ENCODE data around the gene NDUFB6. TPM values are rescaled to one million over a fixed set of nuclear protein-coding genes. Genes with fewer than 3 reads are reported as not detected.
"Not testable (repeated sequence)": the region's sequence is repeated elsewhere in the genome, so short reads cannot be mapped to it uniquely, and the experiment has no call there.

The NDUFB6 gene
- total RNA-seq, 1 donor from 2014 or later = 180 TPM

GRCh38 chr9:32574858-32575257 is 1.9 kb upstream of the NDUFB6 start:
- intact Hi-C loops (cut with micrococcal nuclease) = no loop called here
- DNase-seq (no peak), ATAC-seq (no peak)

DNA sequence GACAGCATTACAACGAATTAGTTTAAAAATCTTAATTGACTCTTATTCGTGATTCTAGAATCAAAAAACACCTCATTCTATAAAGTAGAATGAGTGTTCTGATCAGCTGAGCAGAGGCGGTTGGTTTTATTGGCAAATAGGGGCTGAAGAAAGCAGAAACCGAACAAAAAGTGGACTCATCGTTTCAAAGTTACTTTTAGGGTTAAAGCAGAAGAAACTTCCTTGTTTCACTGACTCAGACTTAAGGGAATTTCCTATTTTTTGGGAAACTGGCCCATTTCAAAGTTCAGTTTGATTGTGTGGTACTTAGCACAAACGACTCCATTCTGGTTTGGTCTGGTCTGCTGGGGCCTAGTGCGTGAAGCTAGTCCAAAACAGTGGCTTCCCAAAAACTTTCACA is 862 bp upstream of the NDUFB6 start:
- intact Hi-C loops (cut with micrococcal nuclease) = loop anchor here (2.0 kb wide), 1 partner anchor 21 kb away; the partner anchor contains the start of genes SMIM27 and TOPORS
- ATAC-seq (no peak), DNase-seq (no peak)

- peak; percentile 94 for ATAC-seq
- intact Hi-C loops (cut with micrococcal nuclease) = loop anchor here (2.0 kb wide), 1 partner anchor 19 kb away; the partner anchor contains the start of genes SMIM27 and TOPORS
- DNase-seq = peak; percentile 79
These were observed 725 bp downstream of the NDUFB6 start for GRCh38 chr9:32571969-32572899.

GRCh38 chr9:32570262-32570661 is 2.7 kb downstream of the NDUFB6 start:
- DNase-seq (no peak), ATAC-seq (no peak)
- intact Hi-C loops (cut with micrococcal nuclease) = no loop called here

DNA sequence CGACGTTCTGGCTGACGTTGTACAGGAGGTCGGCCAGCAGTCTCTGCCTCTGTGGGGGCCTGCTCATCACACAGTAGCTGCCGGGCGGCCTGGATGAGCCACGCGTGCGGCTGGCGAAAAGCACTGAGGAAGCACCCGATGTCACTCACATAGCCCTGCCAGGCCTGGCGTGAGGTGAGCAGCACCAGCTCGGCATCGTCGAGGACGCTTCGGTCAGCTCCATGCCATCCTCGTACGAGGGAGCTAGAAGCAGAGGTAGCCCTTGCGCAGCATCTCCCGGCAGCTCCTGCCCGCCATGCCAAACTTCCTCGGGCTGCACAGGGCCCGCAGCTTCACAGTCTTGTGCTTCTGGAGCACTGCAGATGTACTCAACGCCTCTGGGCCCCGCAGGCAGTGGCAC is 6.2 kb downstream of the NDUFB6 start:
- DNase-seq (no peak), ATAC-seq (peak; percentile 17)
- intact Hi-C loops (cut with micrococcal nuclease) = no loop called here

DNA sequence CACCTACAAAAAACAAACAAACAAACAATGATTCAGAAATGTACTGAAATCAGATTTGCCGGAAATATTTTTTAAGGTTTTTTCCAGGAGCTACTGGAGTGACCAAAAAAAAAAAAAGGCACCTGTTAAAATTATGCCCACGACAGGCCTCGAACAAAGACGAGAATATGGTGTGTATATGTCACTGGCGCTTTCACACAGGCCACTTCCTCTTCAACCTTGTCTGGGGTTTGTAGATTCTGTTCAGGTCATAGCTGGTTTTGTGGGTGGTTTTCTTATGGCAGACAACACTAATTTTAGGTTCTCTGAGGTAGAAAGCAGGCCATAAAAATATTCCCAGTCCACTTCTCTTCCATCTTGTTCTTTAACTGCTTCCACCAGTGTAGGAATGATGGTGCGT is 7.0 kb downstream of the NDUFB6 start:
- no peak for ATAC-seq

GRCh38 chr9:32558408-32558934 is 14.5 kb downstream of the NDUFB6 start:
- DNase-seq = no peak
- no peak for ATAC-seq
- intact Hi-C loops (cut with micrococcal nuclease) = no loop called here

More for the DNA sequence above, 7.0 kb downstream of the NDUFB6 start:
- intact Hi-C loops (cut with micrococcal nuclease) = no loop called here
- no peak for DNase-seq

DNA sequence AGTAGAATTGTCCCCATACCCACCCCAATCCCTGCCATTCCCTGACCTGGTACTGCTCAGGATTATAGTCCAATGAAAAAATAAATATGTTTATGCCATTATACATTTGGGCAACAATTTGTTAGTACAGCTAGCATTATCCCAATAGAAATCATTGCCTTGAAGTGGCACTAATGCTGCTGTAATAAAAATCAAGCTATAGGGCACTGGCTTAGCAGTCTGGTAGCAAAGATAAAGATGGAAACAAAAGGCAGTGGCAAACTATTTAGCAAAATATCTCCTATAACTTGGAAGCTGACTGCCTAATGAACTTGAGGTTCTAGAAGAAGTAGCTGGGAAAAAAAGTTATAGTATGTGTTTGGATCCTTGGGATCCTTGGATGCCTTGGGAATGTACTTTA is 18.4 kb downstream of the NDUFB6 start:
- intact Hi-C loops (cut with micrococcal nuclease) = no loop called here
- DNase-seq = no peak
- no peak for ATAC-seq

GRCh38 chr9:32554107-32554506 is 18.9 kb downstream of the NDUFB6 start:
- ATAC-seq = no peak
- DNase-seq = no peak
- intact Hi-C loops (cut with micrococcal nuclease) = no loop called here

GRCh38 chr9:32552172-32552872 is 20.6 kb downstream of the NDUFB6 start, which contains the start of the genes SMIM27 and TOPORS:
Gene SMIM27, plus strand, starts transcription at chr9:32552327. Its CDS starts 108 bp downstream, at chr9:32552435.
Gene TOPORS, minus strand, starts transcription at chr9:32552586. Its CDS starts 150 bp downstream, at chr9:32552436.
- intact Hi-C loops (cut with micrococcal nuclease) = loop anchor here (2.0 kb wide), 1 partner anchor 20 kb away; the partner anchor contains the start of gene NDUFB6
- ATAC-seq (peak; percentile 94), DNase-seq (peak; percentile 96)

DNA sequence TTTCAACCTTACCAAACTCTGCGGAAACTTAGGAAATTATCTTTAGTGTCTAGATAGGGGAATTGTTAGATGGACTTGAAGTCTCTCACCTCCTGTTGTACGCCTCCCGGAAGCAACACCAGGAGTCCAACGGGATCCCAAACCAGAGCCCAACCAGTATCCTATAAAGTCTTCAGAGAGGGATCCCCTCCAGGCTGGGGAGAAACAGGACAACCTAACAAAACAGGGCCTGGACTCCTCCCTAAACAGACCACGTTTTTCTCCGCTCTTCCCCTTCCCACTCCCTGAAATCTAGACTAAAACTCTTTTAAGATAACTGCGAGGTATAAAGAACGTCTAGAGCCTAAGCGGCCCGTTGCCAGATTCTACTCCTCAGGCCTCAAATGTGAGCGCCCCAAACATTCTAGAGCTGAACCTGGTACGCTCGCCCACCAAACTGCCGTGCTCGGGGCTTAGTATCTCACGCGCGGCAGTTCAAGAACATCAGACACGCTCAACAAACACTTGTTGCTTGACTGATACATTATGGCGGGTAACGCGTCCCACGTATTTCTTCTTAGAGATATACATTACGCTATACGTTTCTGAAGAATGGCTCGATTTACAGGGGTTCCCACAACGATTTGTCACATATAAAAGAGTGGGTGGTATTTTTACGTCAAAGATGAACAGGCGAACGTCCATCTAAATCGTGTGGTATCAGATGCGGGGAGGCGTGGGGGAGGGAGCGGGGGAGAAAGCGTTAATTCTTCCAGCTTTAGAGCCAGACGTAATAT is 21.5 kb downstream of the NDUFB6 start:
- DNase-seq (peak; percentile 43), ATAC-seq (peak; percentile 20)
- intact Hi-C loops (cut with micrococcal nuclease) = loop anchor here (2.0 kb wide), 1 partner anchor 21 kb away; the partner anchor contains the start of gene NDUFB6

DNA sequence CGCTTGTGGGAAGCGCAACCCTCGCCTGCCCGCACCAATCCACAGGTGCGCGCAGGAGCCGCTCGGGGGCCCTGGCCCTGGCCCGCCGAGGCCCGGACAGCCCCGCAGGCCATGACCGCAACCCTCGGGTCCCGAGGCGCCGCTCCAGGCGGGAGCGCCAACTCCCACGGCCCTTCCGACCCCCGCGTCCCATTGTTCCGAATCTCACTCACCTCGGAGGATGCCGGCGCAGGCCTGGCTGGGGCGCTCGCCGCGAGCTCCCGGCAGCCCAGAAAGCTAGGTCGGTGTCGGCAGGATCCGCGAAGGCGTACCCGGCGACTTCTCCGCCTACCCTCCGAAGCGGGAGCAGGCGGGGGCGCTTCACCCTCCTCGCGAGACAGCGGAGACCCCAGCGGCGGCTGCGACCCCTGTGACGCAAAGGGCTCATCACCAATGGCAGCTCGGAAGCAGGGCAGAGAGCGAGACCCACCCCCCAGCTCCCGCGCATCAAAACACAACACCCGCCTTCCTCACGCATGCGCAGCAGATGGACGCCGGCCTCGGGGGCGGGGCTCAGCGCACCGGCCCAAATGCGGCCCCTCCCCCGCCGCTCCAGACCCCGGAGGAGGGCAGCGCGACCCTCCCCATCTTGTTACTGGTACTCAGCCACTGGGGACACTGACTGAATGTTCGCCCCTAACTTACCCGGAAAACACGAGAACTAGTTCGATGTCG is 22.2 kb downstream of the NDUFB6 start:
- intact Hi-C loops (cut with micrococcal nuclease) = no loop called here
- ATAC-seq (peak; percentile 89), DNase-seq (peak; percentile 95)

- no peak for ATAC-seq
- intact Hi-C loops (cut with micrococcal nuclease) = no loop called here
- no peak for DNase-seq
These were observed 22.8 kb downstream of the NDUFB6 start for GRCh38 chr9:32550150-32550561.

DNA sequence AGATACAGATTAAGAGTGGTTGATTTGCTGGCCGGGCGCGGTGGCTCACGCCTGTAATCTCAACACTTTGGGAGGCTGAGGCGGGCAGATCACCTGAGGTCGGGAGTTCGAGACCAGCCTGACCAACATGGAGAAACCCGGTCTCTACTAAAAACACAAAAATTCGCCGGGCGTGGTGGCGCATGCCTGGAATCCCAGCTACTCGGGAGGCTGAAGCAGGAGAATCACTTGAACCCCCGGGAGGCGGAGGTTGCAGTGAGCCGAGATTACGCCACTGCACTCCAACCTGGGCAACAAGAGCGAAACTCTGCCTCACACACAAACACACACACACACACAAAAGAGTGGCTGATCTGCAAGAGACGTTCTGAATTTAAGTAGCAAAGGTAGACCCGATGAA is 24.7 kb downstream of the NDUFB6 start:
- DNase-seq; intact Hi-C loops (cut with micrococcal nuclease); ATAC-seq: not testable (repeated sequence)

GRCh38 chr9:32545884-32546283 is 27.1 kb downstream of the NDUFB6 start:
- intact Hi-C loops (cut with micrococcal nuclease) = no loop called here
- ATAC-seq (no peak), DNase-seq (no peak)

- no peak for DNase-seq
- intact Hi-C loops (cut with micrococcal nuclease) = no loop called here
- ATAC-seq = no peak
These were observed 29.9 kb downstream of the NDUFB6 start for GRCh38 chr9:32543047-32543446.

- ATAC-seq = no peak
- DNase-seq = no peak
- intact Hi-C loops (cut with micrococcal nuclease) = no loop called here
These were observed 39.1 kb downstream of the NDUFB6 start for GRCh38 chr9:32533816-32534215.

- intact Hi-C loops (cut with micrococcal nuclease) = no loop called here
- DNase-seq (no peak), ATAC-seq (no peak)
These were observed 39.6 kb downstream of the NDUFB6 start for GRCh38 chr9:32533336-32533735.

Measured in left ventricle myocardium superior (tissue), 1 donor.